Right cardiac atrium (tissue), 5 donors: ENCODE results near the gene RSPH6A. TPM values are rescaled to one million over a fixed set of nuclear protein-coding genes. Genes with fewer than 3 reads are reported as not detected.
A peak's percentile ranks its signal among the peaks of the same experiment; 100 is the strongest.

Experiments used
- ATAC-seq, 2 donors: fragments of 200-7000 bp; cut with Tn5 transposase; one replicate each; pipeline versions ENCODE4 v1.8.0 to v1.9.1; 2020; ENCODE audit warnings: moderate library complexity in 2 of 2, mild to moderate bottlenecking in 1 of 2
- DNase-seq, 3 donors: peaks; one replicate each; pipeline ENCODE4 v3.0.0-alpha.2; 2020
- H3K27ac ChIP-seq: one replicate; pipeline ENCODE4 v1.5.1; 2013; ENCODE audit warnings: mild to moderate bottlenecking, low read length, control low read depth, moderate library complexity
- H3K27me3 ChIP-seq: one replicate; pipeline ENCODE4 v1.6.1; 2013; ENCODE audit not compliant: control insufficient read depth, insufficient read depth
- H3K4me1 ChIP-seq: one replicate; pipeline ENCODE4 v1.6.1; 2013; ENCODE audit warnings: low read length; ENCODE audit not compliant: control insufficient read depth, insufficient read depth
- H3K4me3 ChIP-seq: one replicate; pipeline ENCODE4 v1.5.1; 2013; ENCODE audit warnings: low read length, control low read depth
- H3K9me3 ChIP-seq: one replicate; pipeline ENCODE4 v1.6.1; 2013; ENCODE audit warnings: low read length; ENCODE audit not compliant: control insufficient read depth
- WGBS: extraction: QIAGEN DNeasy Blood & Tissue Kit; methylation state at CpG from one replicate; pipeline ENCODE4 v1.1.7; 2013; 5-methylcytosine and 5-hydroxymethylcytosine counted together
- intact Hi-C, 4 donors: fragments of 100-400 bp; cut with DNase I; formaldehyde crosslinking; loops; one replicate each; pipeline versions ENCODE4 v1.11.0 to v1.14.0; 2022 to 2023
- polyA plus RNA-seq: library from polyadenylated mRNA; stranded (reverse); fragments of 200-250 nt; gene quantifications from one replicate; pipeline ENCODE4 v1.2.3, GENCODE V29; 2013
- total RNA-seq, 4 donors: library from RNA; stranded (reverse); fragmentation: NEBNext Ultra II Directional; extraction: Animal tissue kit (Norgen Biotek cat#: 25700); gene quantifications; one replicate each; pipeline ENCODE4 v1.2.1, GENCODE V29; 2021
- donor health status: healthy with polysubstance abuse.
- donor health status: DM: no; HTN: yes; CAD: no.
- donor health status: DM: no; HTN: no; CAD: no.
- donor health status: DM: no; HTN: yes; CAD: no; lungs with severe emphysema.
- donor health status: DM: yes; HTN: yes; CAD: no.

RSPH6A gene
- total and polyA plus RNA-seq, 5 donors, result 0.14 TPM; not detected in 4

- Histone ChIP-seq H3K9me3 (no peaks in the 10 kb centered on the region), H3K4me3 (no peak overlapping the region), H3K27ac (peak overlapping the region; percentile 9), H3K4me1 (peaks cover 3% of the 10 kb centered on the region), H3K27me3 (no peaks in the 10 kb centered on the region)
- WGBS, result 86% methylated on average over 57 of the region's 57 CpGs
- intact Hi-C loops, result no loop called here
- DNase-seq, result peak in 2 of 3 donors; percentile 66 to 72
- no peak for ATAC-seq
Measured at GRCh38 chr19:45785781-45786532, 29.2 kb downstream of the RSPH6A start.

- DNase-seq (no peak), ATAC-seq (no peak)
- intact Hi-C loops, result no loop called here
- Histone ChIP-seq H3K27ac (peak overlapping the region; percentile 94), H3K4me3 (no peak overlapping the region), H3K9me3 (no peaks in the 10 kb centered on the region), H3K27me3 (no peaks in the 10 kb centered on the region), H3K4me1 (peaks cover 3% of the 10 kb centered on the region)
- WGBS, result 56% methylated on average over 5 of the region's 5 CpGs
Measured at GRCh38 chr19:45785097-45785496, 30.0 kb downstream of the RSPH6A start.

GRCh38 chr19:45784096-45784495 is 31.0 kb downstream of the RSPH6A start:
- ATAC-seq (no peak), DNase-seq (no peak)
- no peaks in the 10 kb centered on the region for H3K9me3 ChIP-seq
- no peaks in the 10 kb centered on the region for H3K27me3 ChIP-seq
- H3K4me3 ChIP-seq, result no peak overlapping the region
- WGBS, result 71% methylated on average over 4 of the region's 4 CpGs
- peak overlapping the region; percentile 94 for H3K27ac ChIP-seq
- intact Hi-C loops, result no loop called here
- H3K4me1 ChIP-seq, result peaks cover 3% of the 10 kb centered on the region

DNA sequence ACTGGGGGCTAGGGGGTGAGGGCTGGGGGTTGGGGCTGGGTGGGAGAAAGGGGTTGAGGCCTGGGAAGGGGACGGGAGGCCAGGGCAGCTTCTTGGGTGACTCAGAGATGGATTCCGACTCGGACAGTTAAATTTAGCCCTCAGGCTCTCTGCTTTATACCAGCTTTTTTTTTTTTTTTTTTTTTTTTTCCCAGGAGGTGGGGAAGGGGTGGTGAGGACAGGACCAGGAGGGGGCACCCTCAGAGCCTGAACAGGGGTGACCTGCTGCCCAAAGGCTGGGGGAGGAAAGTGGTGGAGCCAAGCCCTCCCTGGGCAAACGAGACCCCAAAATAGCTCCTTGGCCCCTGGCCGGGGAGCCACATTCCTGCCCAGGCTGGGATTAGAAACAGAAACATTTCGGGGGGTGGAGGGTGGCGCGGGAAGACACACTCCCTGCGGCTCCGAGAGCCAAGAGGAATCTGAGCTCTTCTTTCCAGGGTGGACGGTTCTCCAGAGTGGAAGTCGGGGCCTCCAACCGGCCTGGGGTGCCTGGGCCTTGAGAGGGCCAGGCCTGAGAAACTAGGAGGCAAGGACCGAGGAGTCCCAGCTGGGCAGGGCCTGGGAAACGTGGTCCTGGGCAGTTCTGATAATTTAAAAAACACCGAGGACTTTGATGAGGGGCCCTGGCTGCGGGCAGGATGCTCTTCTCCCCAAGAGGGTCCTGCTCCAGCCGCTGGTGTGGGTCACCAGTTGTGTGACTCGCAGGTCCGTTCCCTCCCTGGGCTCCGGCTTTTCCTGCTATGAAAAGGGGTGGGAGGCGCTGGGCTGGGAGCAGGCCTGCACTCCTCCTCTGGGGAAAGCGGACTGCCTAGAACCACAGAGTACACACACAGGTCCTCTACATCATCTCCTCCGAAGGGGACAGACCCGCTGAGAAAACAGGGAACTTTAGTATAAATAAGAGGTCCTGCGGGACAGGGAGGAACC is 32.0 kb downstream of the RSPH6A start:
- intact Hi-C loops, result no loop called here
- H3K27me3 ChIP-seq, result no peaks in the 10 kb centered on the region
- peak overlapping the region; percentile 94 for H3K27ac ChIP-seq
- peaks cover 3% of the 10 kb centered on the region for H3K4me1 ChIP-seq
- WGBS, result 35% methylated on average over 26 of the region's 26 CpGs
- H3K9me3 ChIP-seq, result no peaks in the 10 kb centered on the region
- ATAC-seq (peak; percentile 52 to 66), DNase-seq (peak; percentile 78 to 93 (median 90))
- H3K4me3 ChIP-seq, result peak overlapping the region; percentile 50

DNA sequence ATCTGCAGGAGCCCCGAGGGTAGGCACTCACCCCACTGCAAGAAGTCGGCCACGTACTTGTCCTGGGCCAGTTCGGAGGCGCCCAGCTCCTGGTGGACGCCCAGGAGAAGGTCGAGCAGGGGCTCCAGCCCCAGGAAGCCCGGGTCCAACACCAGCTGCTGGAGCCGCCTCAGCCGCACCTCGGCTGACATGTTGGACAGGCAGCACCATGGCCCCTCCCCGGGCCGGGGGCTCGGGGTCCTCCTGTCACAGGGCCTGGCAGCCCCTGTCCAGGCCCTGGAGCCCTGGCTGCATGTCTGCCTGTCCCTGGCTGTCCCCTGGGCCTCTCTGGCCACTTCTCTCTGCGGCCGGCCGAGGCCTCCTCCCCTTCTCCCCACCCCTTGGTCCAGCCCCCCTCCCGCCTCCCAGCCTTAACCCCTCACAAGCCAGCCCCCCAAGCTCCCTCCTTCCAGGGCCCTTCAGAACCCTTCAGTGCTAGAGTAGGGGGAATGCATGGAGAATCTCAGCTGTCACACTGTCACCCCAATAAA is 32.9 kb downstream of the RSPH6A start, which contains the start of gene DMPK:
Gene DMPK, minus strand, starts transcription at position 329 of the 530 bp plus-strand sequence. Its CDS starts 138 bp downstream, at position 191.
- WGBS, result 14% methylated on average over 18 of the region's 18 CpGs
- intact Hi-C loops, result no loop called here
- DNase-seq, result peak; percentile 71 to 92 (median 87)
- Histone ChIP-seq H3K4me3 (peak within 1 kb of the TSS; percentile 50), H3K9me3 (no peaks in the 10 kb centered on the region), H3K27me3 (no peaks in the 10 kb centered on the region), H3K27ac (peak within 1 kb of the TSS; percentile 94), H3K4me1 (peaks cover 3% of the 10 kb centered on the region)
- peak; percentile 63 to 74 for ATAC-seq

- DNase-seq (peak in 2 of 3 donors; percentile 46 to 66), ATAC-seq (peak; percentile 0 to 8)
- H3K27ac ChIP-seq, result peak overlapping the region; percentile 79
- no peaks in the 10 kb centered on the region for H3K9me3 ChIP-seq
- H3K4me1 ChIP-seq, result peaks cover 3% of the 10 kb centered on the region
- no peaks in the 10 kb centered on the region for H3K27me3 ChIP-seq
- peak overlapping the region; percentile 50 for H3K4me3 ChIP-seq
- 39% methylated on average over 17 of the region's 17 CpGs for WGBS
- intact Hi-C loops, result no loop called here
Measured at GRCh38 chr19:45781214-45782161, 33.6 kb downstream of the RSPH6A start.

DNA sequence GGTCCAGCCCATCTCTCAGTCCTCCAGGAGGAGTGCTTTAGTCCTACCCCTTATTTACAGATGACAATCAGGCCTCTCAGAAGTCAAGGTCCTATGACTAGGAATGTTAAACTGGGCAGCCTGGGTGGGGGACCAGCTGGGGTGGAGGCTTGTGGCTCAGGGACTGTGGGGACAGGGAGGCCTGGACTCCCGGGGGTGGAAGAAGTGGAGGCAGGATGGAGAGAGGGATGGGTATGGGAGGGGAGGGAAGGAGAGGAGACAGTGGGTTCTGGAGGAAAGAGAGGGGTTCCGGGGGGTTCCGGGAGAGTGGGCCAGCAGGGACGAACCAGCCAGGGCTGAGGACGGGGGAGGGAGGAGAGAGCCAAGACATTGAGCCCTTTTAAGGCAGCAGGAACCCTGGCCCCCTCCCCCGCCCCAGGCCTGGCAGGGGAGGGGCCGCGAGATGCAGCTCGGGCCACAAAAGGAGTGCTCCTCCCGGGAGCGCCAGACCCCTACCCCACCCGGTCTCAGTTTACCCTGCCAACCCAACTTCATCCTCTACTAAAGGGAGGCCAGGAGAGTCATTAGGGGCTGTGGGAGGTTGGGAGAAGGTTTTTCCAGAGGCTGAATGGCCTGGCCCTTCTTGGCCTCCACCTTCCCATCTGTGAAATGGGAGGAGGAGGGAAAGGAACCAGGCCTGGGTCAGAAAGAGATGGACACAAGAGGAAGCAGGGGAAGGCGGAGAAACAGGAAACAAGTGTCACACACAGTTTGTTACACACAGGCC is 34.5 kb downstream of the RSPH6A start:
- H3K27ac ChIP-seq, result peak overlapping the region; percentile 71
- no peaks in the 10 kb centered on the region for H3K9me3 ChIP-seq
- ATAC-seq, result no peak
- 20% methylated on average over 13 of the region's 13 CpGs for whole genome bisulfite sequencing
- H3K4me1 ChIP-seq, result peaks cover 3% of the 10 kb centered on the region
- intact Hi-C loops, result no loop called here
- DNase-seq, result no peak
- H3K27me3 ChIP-seq, result no peaks in the 10 kb centered on the region
- peak overlapping the region; percentile 50 for H3K4me3 ChIP-seq

DNA sequence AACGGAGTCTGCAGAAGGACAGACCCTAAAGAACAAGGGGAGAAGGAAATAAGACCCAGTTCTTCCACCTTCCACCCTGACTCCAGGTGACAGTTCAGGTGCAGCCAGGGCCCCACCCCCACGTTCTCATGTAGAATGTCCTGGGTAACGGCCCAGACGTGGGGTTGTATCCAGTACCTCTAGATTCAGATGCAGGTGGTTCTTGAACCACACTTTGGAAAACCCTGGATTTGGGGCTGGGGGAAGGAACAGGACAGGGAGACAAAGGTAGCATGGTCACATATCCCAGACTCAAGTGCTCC is 35.0 kb downstream of the RSPH6A start:
- intact Hi-C loops, result no loop called here
- H3K9me3 ChIP-seq, result no peaks in the 10 kb centered on the region
- peaks cover 3% of the 10 kb centered on the region for H3K4me1 ChIP-seq
- peak overlapping the region; percentile 50 for H3K4me3 ChIP-seq
- ATAC-seq, result no peak
- WGBS, result 52% methylated on average over 4 of the region's 4 CpGs
- no peak overlapping the region for H3K27ac ChIP-seq
- H3K27me3 ChIP-seq, result no peaks in the 10 kb centered on the region
- peak in 1 of 3 donors; percentile 48 for DNase-seq

DNA sequence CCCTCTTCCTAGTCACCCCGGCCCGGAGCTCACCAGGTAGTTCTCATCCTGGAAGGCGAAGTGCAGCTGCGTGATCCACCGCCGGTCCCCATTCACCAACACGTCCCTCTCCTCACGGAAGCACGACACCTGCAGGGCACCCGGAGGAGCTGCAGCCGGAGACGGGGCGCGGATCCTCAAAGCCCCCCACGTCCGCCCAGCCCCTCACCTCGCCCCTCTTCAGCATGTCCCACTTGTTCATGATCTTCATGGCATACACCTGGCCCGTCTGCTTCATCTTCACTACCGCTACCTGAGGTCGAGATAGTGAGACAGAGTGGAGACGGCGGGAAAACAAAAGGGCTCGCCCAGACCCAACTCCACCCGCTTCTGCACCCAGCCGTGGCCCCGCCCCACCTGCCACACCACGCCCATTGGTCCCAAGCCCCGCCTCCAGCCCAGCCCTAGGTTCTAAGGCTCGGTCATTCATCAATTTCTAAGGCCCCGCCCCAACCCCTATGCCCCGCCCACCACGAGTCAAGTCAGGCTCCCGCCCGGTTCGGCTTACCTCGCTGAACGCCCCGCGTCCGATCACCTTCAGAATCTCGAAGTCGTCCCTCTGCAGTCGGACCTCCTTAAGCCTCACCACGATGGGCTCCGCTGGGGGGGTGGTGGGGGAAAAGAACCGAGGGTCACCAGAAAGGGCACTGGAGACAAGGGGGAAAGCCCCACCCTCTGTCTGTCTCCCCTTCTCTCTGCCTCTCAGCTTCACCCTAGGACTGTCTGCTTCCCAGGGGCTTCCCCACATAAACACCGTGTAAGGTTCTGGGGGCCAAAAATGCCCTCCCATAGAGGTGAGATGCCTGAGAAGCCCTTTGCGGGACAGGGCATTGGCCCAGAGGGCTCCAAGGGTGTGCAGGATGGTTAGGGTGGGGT is 35.6 kb downstream of the RSPH6A start:
- no peaks in the 10 kb centered on the region for H3K27me3 ChIP-seq
- ATAC-seq, result peak; percentile 59 to 66
- H3K9me3 ChIP-seq, result no peaks in the 10 kb centered on the region
- H3K4me3 ChIP-seq, result no peak overlapping the region
- intact Hi-C loops, result no loop called here
- WGBS, result 21% methylated on average over 48 of the region's 48 CpGs
- DNase-seq, result peak; percentile 80 to 94 (median 92)
- no peak overlapping the region for H3K27ac ChIP-seq
- no peaks in the 10 kb centered on the region for H3K4me1 ChIP-seq
